Fibroblast of pulmonary artery (primary cell): ENCODE measurements around the gene MYO6.
A peak's percentile ranks its signal among the peaks of the same experiment; 100 is the strongest.

Source experiments
- DNase-seq: peaks from one replicate; pipeline ENCODE4 v3.0.0-alpha.2; 2010; ENCODE audit warnings: low read depth
- H3K4me3 ChIP-seq: replicated peaks from 2 replicates; pipeline ENCODE4 v1.5.1; 2011; ENCODE audit warnings: low read depth, mild to moderate bottlenecking, control low read depth, low read length, moderate library complexity
- CTCF ChIP-seq: IDR thresholded peaks from 2 replicates; pipeline ENCODE4 v1.5.1; 2011; ENCODE audit warnings: mild to moderate bottlenecking, control low read depth, low read length, inconsistent platforms; ENCODE audit errors: missing control alignments

The MYO6 gene

GRCh38 chr6:75752365-75752764 is 3.3 kb downstream of the MYO6 start:
- no peak for TF ChIP-seq CTCF
- DNase-seq = no peak
- H3K4me3 ChIP-seq = no peak overlapping the region

DNA sequence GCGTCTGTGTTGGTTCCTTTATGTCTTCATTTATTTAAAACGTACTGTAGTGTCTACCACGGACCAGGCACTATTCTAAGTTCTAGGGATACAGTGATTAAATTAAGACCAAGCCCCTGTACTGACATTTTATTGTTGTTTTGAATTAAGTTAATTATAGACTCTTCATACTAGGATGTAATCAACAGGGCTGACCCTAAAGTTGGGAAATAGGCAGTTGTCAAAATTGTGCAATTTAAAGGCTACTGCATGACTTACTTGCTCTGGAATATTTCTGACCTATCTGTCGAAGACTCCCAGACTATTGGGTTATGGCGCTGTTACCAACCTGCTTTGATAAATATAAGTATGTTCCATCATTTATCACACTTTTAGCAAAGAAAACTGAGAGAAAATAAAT is 6.7 kb downstream of the MYO6 start:
- no peak for TF ChIP-seq CTCF
- H3K4me3 ChIP-seq = no peak overlapping the region
- peak; percentile 11 for DNase-seq

DNA sequence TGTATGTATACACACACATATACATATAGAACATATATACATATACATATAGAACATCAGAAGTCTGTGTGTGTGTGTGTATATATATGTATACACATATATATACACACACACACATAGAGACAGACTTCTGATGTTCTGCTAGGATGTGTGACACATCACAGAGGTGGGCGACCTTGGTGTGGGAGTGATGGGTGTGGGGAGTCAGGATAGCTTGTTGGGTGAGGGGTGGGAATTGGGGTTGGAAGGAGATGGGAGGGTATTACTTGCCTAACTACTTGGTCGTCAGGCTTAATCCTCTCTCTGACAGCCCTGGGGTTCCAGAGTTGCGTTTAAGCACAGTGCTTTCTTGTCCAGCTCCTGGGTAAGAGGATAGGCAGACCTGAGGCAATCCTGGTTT is 8.3 kb downstream of the MYO6 start:
- TF ChIP-seq CTCF = no peak
- H3K4me3 ChIP-seq = no peak overlapping the region
- no peak for DNase-seq

DNA sequence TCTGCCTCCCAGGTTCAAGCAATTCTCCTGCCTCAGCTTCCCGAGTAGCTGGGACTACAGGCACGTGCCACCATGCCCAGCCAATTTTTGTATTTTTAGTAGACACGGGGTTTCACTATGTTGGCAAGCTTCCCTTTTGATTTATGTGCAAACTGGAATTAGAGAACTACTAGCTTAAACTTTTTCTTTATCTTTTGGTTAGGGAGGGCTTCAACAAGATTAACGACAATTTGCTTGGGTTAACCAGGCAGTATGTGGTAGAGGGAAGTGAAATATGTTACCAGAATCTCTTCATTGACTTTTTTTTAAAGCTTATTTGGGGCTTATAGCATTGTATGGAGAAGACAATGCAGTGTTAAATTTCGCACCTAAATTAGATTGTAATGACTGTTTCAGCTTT is 9.0 kb downstream of the MYO6 start:
- TF ChIP-seq CTCF = no peak

GRCh38 chr6:75759207-75759606 is 10.2 kb downstream of the MYO6 start:
- TF ChIP-seq CTCF = no peak
- DNase-seq = no peak
- no peak overlapping the region for H3K4me3 ChIP-seq

More for the DNA sequence above, 9.0 kb downstream of the MYO6 start:
- DNase-seq = no peak
- no peak overlapping the region for H3K4me3 ChIP-seq

- no peak overlapping the region for H3K4me3 ChIP-seq
- TF ChIP-seq CTCF = no peak
- DNase-seq = no peak
Observed at GRCh38 chr6:75760320-75760719, 11.3 kb downstream of the MYO6 start.

- no peak overlapping the region for H3K4me3 ChIP-seq
- TF ChIP-seq CTCF = no peak
- no peak for DNase-seq
Observed at GRCh38 chr6:75761489-75761888, 12.4 kb downstream of the MYO6 start.
